Right atrium auricular region (tissue), 2 donors: ENCODE measurements around the gene RTN4. TPM values are rescaled to one million over a fixed set of nuclear protein-coding genes. Genes with fewer than 3 reads are reported as not detected.
"Not testable (repeated sequence)": the region's sequence is repeated elsewhere in the genome, so short reads cannot be mapped to it uniquely, and the experiment has no call there.

Experiments
- DNase-seq: peaks from one replicate; pipeline ENCODE4 v3.0.0-alpha.2; 2019; ENCODE audit warnings: low spot score
- H3K27ac ChIP-seq, 2 donors: fragments of 200-600 bp; sonication (generic); 1 replicate in 1 of 2; 2 replicates in 1 of 2; pipeline ENCODE4 v1.5.1; 2016 to 2019
- H3K27me3 ChIP-seq, 2 donors: fragments of 200-600 bp; sonication (generic); one replicate each; pipeline versions ENCODE4 v1.5.1 to v1.6.0; 2017 to 2019
- H3K36me3 ChIP-seq: fragments of 200-600 bp; sonication (generic); one replicate; pipeline ENCODE4 v1.5.1; 2016
- H3K4me1 ChIP-seq, 2 donors: fragments of 200-600 bp; sonication (generic); one replicate each; pipeline versions ENCODE4 v1.5.1 to v1.6.0; 2017 to 2019
- H3K4me3 ChIP-seq, 2 donors: fragments of 200-600 bp; sonication (generic); 1 replicate in 1 of 2; 2 replicates in 1 of 2; pipeline ENCODE4 v1.5.1; 2017 to 2019; ENCODE audit warnings: mild to moderate bottlenecking in 1 of 2, moderate library complexity in 1 of 2
- H3K9me3 ChIP-seq, 2 donors: fragments of 200-600 bp; sonication (generic); one replicate each; pipeline ENCODE4 v1.5.1; 2019
- total RNA-seq, 2 donors: library from RNA; depleted of rRNA; stranded (reverse); fragments of >200 nt; gene quantifications; one replicate each; pipeline ENCODE4 v1.1.0, GENCODE V29; 2016
- TF ChIP-seq, protein P1 (sequence below), 2 donors: fragments of 200-600 bp; sonication (generic); IDR thresholded peaks; one replicate each; pipeline ENCODE4 v1.5.1; 2019; ENCODE audit warnings: antibody characterized with exemption in 2 of 2

RTN4 gene
- total RNA-seq, 2 donors from 2014 or later = 152 to 203 TPM

- TF ChIP-seq, protein P1, sequence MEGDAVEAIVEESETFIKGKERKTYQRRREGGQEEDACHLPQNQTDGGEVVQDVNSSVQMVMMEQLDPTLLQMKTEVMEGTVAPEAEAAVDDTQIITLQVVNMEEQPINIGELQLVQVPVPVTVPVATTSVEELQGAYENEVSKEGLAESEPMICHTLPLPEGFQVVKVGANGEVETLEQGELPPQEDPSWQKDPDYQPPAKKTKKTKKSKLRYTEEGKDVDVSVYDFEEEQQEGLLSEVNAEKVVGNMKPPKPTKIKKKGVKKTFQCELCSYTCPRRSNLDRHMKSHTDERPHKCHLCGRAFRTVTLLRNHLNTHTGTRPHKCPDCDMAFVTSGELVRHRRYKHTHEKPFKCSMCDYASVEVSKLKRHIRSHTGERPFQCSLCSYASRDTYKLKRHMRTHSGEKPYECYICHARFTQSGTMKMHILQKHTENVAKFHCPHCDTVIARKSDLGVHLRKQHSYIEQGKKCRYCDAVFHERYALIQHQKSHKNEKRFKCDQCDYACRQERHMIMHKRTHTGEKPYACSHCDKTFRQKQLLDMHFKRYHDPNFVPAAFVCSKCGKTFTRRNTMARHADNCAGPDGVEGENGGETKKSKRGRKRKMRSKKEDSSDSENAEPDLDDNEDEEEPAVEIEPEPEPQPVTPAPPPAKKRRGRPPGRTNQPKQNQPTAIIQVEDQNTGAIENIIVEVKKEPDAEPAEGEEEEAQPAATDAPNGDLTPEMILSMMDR (IDR thresholded peaks at IDR 0.05) = no peak
- DNase-seq = no peak
- Histone ChIP-seq H3K4me1 (peaks cover 0 to 51% of the 10 kb centered on the region in 2 donors), H3K4me3 (no peak overlapping the region), H3K36me3 (no peaks in the 10 kb centered on the region), H3K9me3 (no peaks in the 10 kb centered on the region), H3K27me3 (no peaks in the 10 kb centered on the region), H3K27ac (peak overlapping the region; percentile 54 to 83)
Measured at GRCh38 chr2:55096586-55096985, 46.3 kb upstream of the RTN4 start.

DNA sequence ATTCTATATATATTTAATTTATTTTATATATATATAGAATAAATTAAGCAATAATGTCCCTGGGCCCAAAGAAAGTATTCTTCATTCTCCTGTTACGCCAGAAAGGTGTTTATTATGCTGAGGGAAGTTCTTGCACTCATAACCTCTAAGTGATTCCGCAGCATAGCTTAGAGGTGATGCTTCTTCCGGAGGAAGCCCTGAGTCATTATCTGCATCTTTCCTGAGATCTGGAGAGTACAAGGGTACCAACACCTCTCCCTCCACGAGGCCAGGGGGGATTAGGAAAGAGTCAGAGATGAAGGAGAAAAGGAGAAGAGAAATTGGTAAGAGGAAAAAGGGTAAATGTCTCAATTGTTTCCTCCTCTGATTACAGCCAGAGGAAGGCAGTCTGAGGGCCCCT lies 43.1 kb upstream of the RTN4 start:
- peak overlapping the region in 1 of 2 donors; percentile 24 for H3K27ac ChIP-seq
- peaks cover 0 to 25% of the 10 kb centered on the region in 2 donors for H3K4me1 ChIP-seq
- no peaks in the 10 kb centered on the region for H3K36me3 ChIP-seq
- H3K4me3 ChIP-seq = no peak overlapping the region
- H3K9me3 ChIP-seq = no peaks in the 10 kb centered on the region
- no peak for DNase-seq
- no peaks in the 10 kb centered on the region for H3K27me3 ChIP-seq
- TF ChIP-seq, protein P1 (IDR thresholded peaks at IDR 0.05) = no peak

GRCh38 chr2:55092439-55092838 lies 42.2 kb upstream of the RTN4 start:
- TF ChIP-seq, protein P1 (IDR thresholded peaks at IDR 0.05) = no peak
- Histone ChIP-seq H3K9me3 (no peaks in the 10 kb centered on the region), H3K4me3 (no peak overlapping the region), H3K27ac (no peak overlapping the region), H3K27me3 (no peaks in the 10 kb centered on the region), H3K4me1 (peaks cover 0 to 27% of the 10 kb centered on the region in 2 donors), H3K36me3 (no peaks in the 10 kb centered on the region)
- DNase-seq = no peak

DNA sequence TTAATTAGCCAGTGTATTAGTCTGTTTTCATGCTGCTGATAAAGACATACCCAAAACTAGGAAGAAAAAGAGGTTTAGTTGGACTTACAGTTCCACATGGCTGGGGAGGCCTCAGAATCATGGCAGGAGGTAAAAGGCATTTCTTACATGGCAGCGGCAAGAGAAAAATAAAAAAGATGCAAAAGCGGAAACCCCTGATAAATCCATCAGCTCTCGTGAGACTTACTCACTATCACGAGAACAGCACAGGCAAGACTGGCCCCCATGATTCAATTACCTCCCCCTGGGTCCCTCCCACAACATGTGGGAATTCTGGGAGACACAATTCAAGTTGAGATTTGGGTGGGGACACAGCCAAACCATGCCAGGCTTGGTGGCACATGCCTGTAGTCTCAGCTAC lies 41.4 kb upstream of the RTN4 start:
- not testable (repeated sequence) for H3K4me3 ChIP-seq, H3K27me3 ChIP-seq, H3K9me3 ChIP-seq, H3K36me3 ChIP-seq, H3K27ac ChIP-seq, DNase-seq
- H3K4me1 ChIP-seq = peaks cover 0 to 20% of the 10 kb centered on the region in 2 donors

- Histone ChIP-seq H3K4me3 (no peak overlapping the region), H3K4me1 (peaks cover 0 to 10% of the 10 kb centered on the region in 2 donors), H3K27ac (no peak overlapping the region), H3K27me3 (no peaks in the 10 kb centered on the region), H3K36me3 (no peaks in the 10 kb centered on the region), H3K9me3 (no peaks in the 10 kb centered on the region)
- DNase-seq = no peak
- TF ChIP-seq, protein P1 (IDR thresholded peaks at IDR 0.05) = no peak
Measured at GRCh38 chr2:55090702-55091101, 40.5 kb upstream of the RTN4 start.

DNA sequence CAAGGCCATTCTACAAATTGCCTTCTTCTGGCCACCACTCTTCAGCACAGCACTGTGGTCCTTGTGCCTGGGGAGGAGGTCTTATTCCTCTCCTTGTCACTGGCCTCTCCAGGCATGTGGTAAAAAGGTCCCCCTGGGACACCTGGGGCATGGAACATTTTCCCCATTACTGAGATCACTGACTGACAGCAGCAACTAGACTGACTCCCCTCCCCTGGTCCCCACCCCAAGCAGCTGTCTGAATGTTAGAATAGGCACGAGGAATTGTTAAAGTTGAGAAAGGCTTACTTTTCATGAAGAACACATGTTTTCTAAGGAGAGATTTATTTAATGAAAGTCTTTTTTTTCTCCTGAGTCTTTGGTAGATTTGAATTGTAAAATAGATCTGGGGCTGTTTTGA lies 39.5 kb upstream of the RTN4 start:
- no peaks in the 10 kb centered on the region for H3K9me3 ChIP-seq
- no peaks in the 10 kb centered on the region for H3K27me3 ChIP-seq
- H3K4me3 ChIP-seq = no peak overlapping the region
- no peaks in the 10 kb centered on the region for H3K36me3 ChIP-seq
- TF ChIP-seq, protein P1 (IDR thresholded peaks at IDR 0.05) = no peak
- DNase-seq = no peak
- no peak overlapping the region for H3K27ac ChIP-seq
- H3K4me1 ChIP-seq = peaks cover 0 to 10% of the 10 kb centered on the region in 2 donors
